Omental fat pad (tissue), 4 donors: Measurements from ENCODE around the gene S100A4. TPM values are rescaled to one million over a fixed set of nuclear protein-coding genes. Genes with fewer than 3 reads are reported as not detected.

Experiments
- ATAC-seq: fragments of 150-250 bp; one replicate; pipeline ENCODE4 v1.9.1; 2016; ENCODE audit warnings: mild to moderate bottlenecking, moderate library complexity; ENCODE audit not compliant: low FRiP score
- DNase-seq: peaks from one replicate; pipeline ENCODE4 v3.0.0-alpha.2; 2019; ENCODE audit warnings: low spot score
- total RNA-seq, 4 donors: library from RNA; depleted of rRNA; stranded (reverse); fragments of >200 nt; gene quantifications; one replicate each; pipeline ENCODE4 v1.1.0, GENCODE V29; 2016
- TF ChIP-seq, protein P1 (sequence below), 3 donors: fragments of 450-650 bp; IDR thresholded peaks; one replicate each; pipeline ENCODE4 v1.5.1; 2016 to 2017; ENCODE audit warnings: antibody characterized with exemption in 3 of 3, mild to moderate bottlenecking in 3 of 3, moderate library complexity in 2 of 3

Gene S100A4
- total RNA-seq, 4 donors from 2014 or later = 323 to 723 (median 337) TPM

DNA sequence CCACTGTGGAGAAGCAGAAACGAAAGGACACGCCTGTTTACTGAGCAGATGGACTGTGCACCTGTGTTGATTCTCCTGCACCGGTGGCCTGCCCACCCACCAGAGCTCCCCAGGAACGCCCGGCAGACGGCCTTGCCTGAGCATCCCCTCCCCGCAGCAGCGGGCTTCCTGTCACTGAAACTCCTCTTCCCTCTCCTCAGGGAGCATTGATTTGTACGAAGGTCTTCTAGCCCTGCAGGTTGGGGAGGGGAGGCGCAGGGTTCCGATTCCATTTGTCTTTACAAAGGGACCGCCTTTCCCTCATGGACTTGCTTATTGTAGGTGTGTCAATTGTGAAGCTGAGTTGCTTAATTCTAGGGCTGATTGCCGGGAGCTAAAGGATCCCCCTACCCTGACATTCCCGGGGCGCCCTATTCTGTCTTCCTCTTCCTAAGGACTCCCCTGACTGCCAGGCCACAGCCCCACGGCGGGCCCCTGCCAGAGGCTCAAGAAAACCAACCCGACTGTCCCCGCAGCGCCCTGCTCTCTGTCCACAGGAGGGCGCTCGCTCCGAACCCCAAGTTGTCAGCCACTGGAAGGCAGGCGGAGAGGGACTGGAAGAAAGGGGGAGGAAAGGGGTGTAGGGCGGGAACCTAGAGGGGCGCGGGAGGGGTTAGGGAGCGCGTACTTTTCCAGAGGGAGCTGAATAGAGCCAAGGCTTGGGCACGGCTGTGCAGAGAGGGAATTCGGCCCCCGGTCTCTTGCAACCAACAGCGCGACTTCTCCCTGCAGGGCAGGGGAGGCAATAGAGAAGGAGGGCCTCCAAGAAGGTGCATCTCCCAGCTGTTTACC, 12.6 kb downstream of the S100A4 start:
- TF ChIP-seq, protein P1, sequence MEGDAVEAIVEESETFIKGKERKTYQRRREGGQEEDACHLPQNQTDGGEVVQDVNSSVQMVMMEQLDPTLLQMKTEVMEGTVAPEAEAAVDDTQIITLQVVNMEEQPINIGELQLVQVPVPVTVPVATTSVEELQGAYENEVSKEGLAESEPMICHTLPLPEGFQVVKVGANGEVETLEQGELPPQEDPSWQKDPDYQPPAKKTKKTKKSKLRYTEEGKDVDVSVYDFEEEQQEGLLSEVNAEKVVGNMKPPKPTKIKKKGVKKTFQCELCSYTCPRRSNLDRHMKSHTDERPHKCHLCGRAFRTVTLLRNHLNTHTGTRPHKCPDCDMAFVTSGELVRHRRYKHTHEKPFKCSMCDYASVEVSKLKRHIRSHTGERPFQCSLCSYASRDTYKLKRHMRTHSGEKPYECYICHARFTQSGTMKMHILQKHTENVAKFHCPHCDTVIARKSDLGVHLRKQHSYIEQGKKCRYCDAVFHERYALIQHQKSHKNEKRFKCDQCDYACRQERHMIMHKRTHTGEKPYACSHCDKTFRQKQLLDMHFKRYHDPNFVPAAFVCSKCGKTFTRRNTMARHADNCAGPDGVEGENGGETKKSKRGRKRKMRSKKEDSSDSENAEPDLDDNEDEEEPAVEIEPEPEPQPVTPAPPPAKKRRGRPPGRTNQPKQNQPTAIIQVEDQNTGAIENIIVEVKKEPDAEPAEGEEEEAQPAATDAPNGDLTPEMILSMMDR (IDR thresholded peaks at IDR 0.05) = peak in 2 of 3 donors; percentile 61 to 84
- DNase-seq = peak; percentile 79
- ATAC-seq = peak; percentile 43

- ATAC-seq (no peak), DNase-seq (no peak)
- TF ChIP-seq, protein P1 (IDR thresholded peaks at IDR 0.05) = no peak
Measured at GRCh38 chr1:153532181-153532580, 13.4 kb downstream of the S100A4 start.

GRCh38 chr1:153531638-153532037, 14.0 kb downstream of the S100A4 start:
- DNase-seq = no peak
- no peak for ATAC-seq
- TF ChIP-seq, protein P1 (IDR thresholded peaks at IDR 0.05) = no peak

DNA sequence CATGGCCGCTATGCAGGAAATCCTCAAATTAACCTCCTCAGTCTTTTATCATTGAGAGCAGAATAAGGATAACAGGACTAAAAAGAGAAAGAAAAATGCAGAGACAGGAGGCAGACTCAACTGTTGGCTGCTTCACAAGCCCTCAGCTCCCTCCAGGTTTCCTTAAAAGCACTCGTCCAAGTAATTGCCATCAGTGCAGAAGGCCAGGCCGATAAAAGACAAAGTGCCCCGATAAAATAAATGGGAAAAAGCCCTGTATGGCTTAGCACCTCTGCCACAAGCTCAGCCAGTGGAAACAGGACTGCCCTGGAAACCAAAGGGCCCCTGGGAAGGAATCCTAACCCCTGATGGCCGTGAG, 17.9 kb downstream of the S100A4 start:
- DNase-seq (no peak), ATAC-seq (no peak)
- TF ChIP-seq, protein P1 (IDR thresholded peaks at IDR 0.05) = no peak

DNA sequence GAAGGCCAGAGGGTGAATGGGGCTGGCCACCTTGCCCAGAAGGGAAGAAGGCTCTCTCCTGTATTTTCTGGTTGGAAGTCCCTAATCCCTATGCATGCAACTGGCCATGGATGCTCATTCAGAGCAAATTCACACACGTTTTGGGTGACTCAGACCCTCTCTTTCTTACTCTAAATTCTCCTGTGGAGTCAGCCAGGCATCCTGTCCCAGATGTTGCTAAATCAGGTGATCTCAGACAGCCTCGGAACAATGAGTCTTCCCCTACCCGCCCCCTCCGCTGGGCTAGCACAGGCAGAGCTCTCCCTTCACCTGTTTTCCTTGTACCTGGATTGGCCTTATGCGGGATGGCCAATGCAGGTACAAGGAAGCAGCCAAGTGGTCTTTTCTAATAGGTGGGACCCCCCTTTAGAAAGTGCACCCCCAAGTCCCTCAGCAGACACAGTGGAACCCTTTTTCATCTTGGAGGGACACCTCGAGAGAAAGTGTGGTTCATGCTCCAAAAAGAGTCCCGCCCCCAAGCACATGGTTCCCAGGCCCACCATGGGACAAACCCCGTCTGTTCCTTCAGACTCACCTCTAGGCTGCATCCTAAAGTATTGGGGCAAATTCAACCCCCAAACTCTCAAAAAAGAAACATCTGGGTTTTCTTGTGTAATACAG, 18.5 kb downstream of the S100A4 start:
- ATAC-seq = no peak
- no peak for DNase-seq
- TF ChIP-seq, protein P1 (IDR thresholded peaks at IDR 0.05) = no peak

GRCh38 chr1:153526132-153526543, 19.5 kb downstream of the S100A4 start:
- DNase-seq = no peak
- TF ChIP-seq, protein P1 (IDR thresholded peaks at IDR 0.05) = no peak
- ATAC-seq = no peak
